GM19397 (cell line): ENCODE results near the gene DUSP10.
A peak's percentile ranks its signal among the peaks of the same experiment; 100 is the strongest.

ENCODE experiments used
- ATAC-seq: cut with Tn5 transposase; IDR thresholded peaks from one replicate; pipeline ENCODE4 v1.9.1; 2021; ENCODE audit warnings: mild to moderate bottlenecking, moderate library complexity; ENCODE audit not compliant: unreplicated experiment

Gene DUSP10

DNA sequence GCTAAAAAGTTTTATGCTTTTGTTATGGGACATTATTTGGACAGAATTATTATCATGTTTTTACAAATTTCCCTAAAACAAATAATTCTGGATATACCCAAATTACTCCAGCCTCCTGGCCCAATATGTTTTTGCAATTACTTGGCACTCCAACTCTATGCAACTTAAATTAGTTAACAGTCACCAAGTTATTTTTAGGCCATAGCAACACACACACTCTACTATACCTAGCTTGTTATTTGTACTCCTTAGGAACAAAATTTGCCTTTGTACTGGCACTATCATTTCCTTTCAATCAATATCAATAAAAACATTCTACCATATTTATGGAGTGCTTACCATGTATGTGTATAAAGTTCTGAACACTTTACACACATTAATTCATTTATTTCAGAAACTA is 7.7 kb downstream of the DUSP10 start:
- ATAC-seq, result no peak

DNA sequence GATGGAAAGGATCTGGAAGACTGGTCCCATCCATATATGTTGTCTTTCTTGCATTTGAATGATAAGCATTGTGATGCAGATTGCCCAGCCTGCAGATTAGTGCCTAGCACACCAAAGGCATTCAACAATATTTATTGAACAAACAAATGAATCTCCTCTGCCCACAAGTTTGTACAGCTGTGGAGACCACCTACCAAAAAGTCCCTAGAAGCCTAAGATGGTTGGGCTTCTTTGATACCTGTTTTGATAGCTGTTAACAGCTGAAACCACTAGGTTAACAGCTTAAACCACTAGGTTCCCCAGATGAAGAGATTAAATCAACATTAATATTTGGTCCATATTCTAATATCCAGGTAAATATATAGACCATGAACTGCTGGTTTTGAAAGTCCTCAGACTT is 9.8 kb downstream of the DUSP10 start:
- no peak for ATAC-seq

DNA sequence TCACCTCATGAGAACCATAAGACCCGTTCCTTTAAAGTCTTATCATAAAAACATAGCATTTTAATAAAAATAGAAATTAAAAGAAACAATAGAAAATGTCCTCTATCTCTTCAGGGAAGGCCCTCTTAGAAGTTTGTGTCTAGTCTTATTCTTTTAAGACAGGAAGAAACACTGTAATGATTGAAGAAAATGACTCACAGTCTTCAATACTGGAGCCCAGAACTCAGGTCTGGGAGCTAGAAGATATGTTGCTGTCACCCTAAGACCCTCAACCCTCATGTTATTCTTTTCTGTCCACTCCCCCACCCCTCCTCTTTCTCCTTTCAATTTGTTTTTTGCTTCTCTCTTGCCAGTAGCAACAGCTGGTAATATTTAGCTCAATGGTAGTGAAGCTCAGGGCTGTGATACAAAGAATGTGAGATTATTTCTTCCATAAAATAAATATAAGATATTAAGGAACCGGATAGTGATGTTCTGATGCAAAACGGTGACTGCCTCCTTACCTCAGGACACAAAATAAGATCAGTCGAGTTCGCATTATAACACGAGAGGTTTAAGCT is 12.0 kb downstream of the DUSP10 start:
- no peak for ATAC-seq

- ATAC-seq, result no peak
Observed at GRCh38 chr1:221728037-221728505, 13.8 kb downstream of the DUSP10 start.

DNA sequence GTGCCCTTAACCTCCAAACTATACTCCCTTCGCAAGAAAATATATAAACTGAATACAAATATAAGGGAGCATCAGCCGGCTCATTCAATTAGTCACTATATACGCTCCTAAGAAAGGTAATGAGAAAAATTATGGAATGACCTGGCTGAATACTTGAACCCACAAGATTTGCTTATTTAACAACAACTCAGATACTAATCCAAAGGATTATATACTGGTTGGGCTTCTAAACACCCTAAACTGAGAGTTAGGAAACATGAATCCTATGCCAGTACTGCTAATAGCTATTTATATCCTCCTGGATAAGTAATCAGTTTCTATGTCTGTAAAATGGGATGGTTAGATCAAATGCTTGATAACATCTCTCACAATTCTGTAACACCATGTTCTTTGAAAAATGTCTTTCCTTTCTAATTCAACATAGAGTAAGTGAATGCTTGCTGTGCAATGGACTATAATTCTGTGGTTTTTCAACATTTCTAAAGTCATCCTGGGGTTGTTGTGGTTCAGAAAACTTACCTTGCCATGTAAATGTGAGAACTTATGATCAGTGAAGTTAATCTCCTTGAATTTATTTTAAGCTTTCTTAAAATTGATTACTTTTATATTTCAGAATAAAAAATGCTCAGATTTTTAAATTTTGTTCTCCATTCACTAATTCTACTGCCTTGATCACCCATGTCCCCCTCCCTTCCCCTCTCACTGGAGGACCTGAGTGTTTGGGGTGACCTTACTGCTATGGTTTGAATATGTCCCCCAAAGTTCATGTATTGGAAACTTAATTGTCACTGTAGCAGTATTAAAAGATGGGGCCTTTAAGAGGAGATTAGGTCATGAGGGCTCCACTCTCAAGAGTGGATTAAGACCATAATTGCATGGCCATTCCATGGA is 14.5 kb downstream of the DUSP10 start:
- peak; percentile 35 for ATAC-seq

GRCh38 chr1:221725735-221726672 is 15.9 kb downstream of the DUSP10 start:
- no peak for ATAC-seq

GRCh38 chr1:221724931-221725605 is 16.8 kb downstream of the DUSP10 start:
- no peak for ATAC-seq

GRCh38 chr1:221723848-221724236 is 18.0 kb downstream of the DUSP10 start:
- ATAC-seq, result no peak

GRCh38 chr1:221723018-221723847 is 18.7 kb downstream of the DUSP10 start:
- ATAC-seq, result no peak

GRCh38 chr1:221722254-221723017 is 19.5 kb downstream of the DUSP10 start:
- no peak for ATAC-seq

- ATAC-seq, result no peak
Observed at GRCh38 chr1:221720545-221720944, 21.3 kb downstream of the DUSP10 start.

DNA sequence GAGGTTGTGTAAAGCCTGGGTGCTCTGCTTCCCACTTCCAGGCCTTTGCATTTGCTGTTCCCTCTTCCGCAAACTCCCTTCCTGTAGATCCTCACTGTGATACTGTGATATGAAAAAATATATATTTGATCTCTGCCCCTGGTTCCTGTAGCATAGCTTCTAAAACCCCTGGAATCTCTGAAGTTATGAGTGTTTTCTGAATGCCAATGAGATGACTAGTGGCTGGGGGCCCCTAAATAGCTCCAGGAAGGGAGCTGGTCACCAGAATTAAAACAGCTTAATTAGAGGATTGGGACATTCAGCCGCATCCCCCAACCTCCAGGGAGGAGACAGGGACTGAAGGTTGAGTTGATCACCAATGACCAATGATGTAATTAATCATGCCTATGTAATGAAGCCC is 21.9 kb downstream of the DUSP10 start:
- ATAC-seq, result no peak

- ATAC-seq, result no peak
Observed at GRCh38 chr1:221719278-221719597, 22.7 kb downstream of the DUSP10 start.

GRCh38 chr1:221718381-221719277 is 23.3 kb downstream of the DUSP10 start:
- ATAC-seq, result no peak

DNA sequence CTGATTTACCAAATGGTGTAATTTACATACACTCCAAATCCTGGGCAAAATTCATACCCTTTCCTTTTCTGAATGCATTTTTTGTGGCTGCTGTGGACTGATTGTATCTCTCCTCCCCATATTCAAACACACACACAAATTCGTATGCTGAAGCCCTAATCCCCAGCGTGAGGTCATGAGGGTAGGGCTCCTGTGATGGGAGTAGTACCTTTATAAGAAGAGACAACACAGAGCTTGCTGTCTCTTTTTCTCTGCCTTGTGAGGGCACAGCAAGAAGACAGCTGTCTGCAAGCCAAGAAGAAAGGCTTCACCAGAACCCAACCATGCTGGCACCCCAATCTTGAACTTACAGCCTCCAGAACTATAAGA is 24.4 kb downstream of the DUSP10 start:
- ATAC-seq, result no peak

- ATAC-seq, result no peak
Observed at GRCh38 chr1:221716713-221717484, 25.0 kb downstream of the DUSP10 start.

DNA sequence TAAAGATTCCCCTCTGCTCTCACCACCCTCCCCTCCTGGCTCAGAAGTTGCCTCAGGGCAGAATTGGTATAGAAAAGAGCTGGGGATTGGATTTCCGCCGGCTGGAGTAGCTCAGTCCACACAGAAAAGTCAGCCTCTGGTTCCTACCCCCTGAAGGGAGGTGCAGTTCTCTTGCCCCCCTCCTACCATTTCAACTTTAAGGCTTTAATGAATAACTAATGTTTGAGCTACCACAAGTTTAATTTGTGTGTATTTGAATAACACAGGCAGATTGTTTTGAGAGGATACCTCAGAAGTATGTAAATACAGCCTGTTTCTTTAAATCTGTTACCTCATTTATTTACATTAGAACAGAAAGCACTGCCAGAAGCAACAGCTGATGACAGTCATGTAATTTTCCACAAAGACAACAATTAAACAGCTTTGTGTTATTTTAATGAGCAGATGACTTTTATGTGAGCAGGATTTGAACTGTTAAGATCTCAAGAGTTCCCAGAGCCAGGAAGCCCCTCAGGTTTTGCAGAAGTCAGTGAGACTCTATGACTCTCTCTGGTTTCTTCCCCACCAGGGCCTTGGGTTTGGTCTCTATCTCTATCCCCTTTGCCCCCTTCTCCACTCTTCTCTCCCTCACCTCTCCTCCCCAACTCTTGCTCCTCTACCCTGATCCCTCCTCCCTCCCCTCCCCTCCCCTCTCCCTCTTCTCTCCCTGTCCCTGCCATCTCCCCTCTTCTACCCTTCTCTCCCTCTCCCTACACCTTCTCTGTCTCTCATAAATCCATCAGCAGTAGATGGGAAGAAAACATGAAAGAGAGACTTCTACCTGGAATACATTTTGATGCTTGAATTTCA is 26.3 kb downstream of the DUSP10 start:
- no peak for ATAC-seq
